Mucosa of rectum (tissue), 2 donors: Measurements from ENCODE around the gene GALNS.

Experiments
- H3K27ac ChIP-seq, 2 donors: one replicate each; pipeline ENCODE4 v1.7.0; 2013; ENCODE audit warnings: inconsistent platforms in 2 of 2, low read depth in 2 of 2, low read length in 2 of 2
- H3K27me3 ChIP-seq, 2 donors: one replicate each; pipeline ENCODE4 v1.7.0; 2013; ENCODE audit warnings: low read length in 2 of 2; ENCODE audit not compliant: control insufficient read depth in 2 of 2, insufficient read depth in 2 of 2
- H3K36me3 ChIP-seq, 2 donors: one replicate each; pipeline ENCODE4 v1.7.0; 2013; ENCODE audit warnings: low read length in 2 of 2; ENCODE audit not compliant: control insufficient read depth in 2 of 2, insufficient read depth in 2 of 2
- H3K4me1 ChIP-seq, 2 donors: one replicate each; pipeline ENCODE4 v1.7.0; 2013; ENCODE audit warnings: low read length in 2 of 2, mild to moderate bottlenecking in 1 of 2; ENCODE audit not compliant: control insufficient read depth in 2 of 2, insufficient read depth in 2 of 2
- H3K4me3 ChIP-seq, 2 donors: one replicate each; pipeline ENCODE4 v1.7.0; 2013; ENCODE audit warnings: low read length in 2 of 2
- H3K9ac ChIP-seq, 2 donors: one replicate each; pipeline ENCODE4 v1.7.0; 2013; ENCODE audit warnings: low read length in 2 of 2, low read depth in 1 of 2, mild to moderate bottlenecking in 1 of 2
- H3K9me3 ChIP-seq, 2 donors: one replicate each; pipeline ENCODE4 v1.7.0; 2013; ENCODE audit warnings: low read length in 2 of 2; ENCODE audit not compliant: control insufficient read depth in 2 of 2
- donor health status: healthy.
- donor health status: Normal muscosa, but diverticular disease.

The GALNS gene

DNA sequence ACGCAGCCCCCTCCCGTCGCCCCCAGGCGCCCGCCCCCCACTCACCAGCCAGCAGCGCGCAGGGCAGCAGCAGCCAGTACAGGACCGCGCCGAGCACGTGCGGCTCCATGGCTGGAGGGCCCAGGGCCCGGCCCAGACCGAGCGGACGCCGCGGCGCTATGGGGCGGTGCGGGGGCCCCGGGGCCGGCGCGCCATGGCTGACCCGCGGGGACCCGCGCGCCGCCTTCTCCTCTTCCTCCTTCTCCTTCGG lies 72.0 kb downstream of the GALNS start:
- peaks cover 29 to 43% of the 10 kb centered on the region in 2 donors for H3K4me1 ChIP-seq
- peak overlapping the region; percentile 64 to 71 for H3K4me3 ChIP-seq
- H3K36me3 ChIP-seq = no peaks in the 10 kb centered on the region
- no peaks in the 10 kb centered on the region for H3K9me3 ChIP-seq
- no peaks in the 10 kb centered on the region for H3K27me3 ChIP-seq
- H3K9ac ChIP-seq = peak overlapping the region in 1 of 2 donors; percentile 75
- peak overlapping the region; percentile 75 to 80 for H3K27ac ChIP-seq

DNA sequence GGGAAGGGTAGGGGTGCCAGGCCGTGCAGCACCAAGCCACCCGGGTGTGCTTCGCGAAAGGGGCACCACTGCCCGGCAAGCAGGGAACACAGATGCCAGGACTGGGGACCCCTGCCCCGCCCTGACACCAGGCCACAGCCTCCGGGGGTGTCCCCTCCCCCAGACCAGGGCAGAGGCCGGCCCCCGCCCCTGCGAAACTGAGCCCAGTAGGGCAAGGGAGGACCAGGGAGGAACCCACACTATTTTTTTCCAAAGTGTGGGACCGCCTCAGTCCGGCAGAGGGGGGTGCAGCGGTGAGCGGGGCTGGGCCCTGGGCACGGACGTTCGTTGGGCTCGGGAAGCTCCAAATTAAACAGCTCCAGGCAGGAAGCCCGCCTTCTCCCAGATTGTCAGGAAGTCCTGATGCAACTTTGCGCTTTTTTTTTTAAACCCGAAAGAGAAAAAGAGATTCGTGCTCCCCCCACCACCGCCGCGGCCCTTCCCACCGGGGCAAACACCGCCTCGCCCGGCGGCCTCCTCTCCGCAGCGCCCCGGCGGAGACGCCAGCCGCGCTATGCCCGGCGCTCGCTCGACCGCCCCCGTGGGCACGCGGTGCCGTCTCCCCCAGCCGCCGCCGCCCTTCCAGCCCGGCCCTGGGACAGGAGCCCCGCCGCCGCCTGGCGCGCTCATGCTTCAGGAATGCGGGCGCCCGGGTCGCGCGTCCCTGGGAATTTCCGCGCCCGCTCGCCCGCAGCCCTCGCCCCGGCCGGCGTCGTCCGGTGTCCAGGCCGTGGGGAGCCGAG lies 72.5 kb downstream of the GALNS start:
- H3K36me3 ChIP-seq = no peaks in the 10 kb centered on the region
- H3K27me3 ChIP-seq = no peaks in the 10 kb centered on the region
- peaks cover 32 to 45% of the 10 kb centered on the region in 2 donors for H3K4me1 ChIP-seq
- H3K9ac ChIP-seq = peak overlapping the region; percentile 72 to 75
- no peaks in the 10 kb centered on the region for H3K9me3 ChIP-seq
- peak overlapping the region; percentile 64 to 71 for H3K4me3 ChIP-seq
- H3K27ac ChIP-seq = peak overlapping the region; percentile 75 to 80

DNA sequence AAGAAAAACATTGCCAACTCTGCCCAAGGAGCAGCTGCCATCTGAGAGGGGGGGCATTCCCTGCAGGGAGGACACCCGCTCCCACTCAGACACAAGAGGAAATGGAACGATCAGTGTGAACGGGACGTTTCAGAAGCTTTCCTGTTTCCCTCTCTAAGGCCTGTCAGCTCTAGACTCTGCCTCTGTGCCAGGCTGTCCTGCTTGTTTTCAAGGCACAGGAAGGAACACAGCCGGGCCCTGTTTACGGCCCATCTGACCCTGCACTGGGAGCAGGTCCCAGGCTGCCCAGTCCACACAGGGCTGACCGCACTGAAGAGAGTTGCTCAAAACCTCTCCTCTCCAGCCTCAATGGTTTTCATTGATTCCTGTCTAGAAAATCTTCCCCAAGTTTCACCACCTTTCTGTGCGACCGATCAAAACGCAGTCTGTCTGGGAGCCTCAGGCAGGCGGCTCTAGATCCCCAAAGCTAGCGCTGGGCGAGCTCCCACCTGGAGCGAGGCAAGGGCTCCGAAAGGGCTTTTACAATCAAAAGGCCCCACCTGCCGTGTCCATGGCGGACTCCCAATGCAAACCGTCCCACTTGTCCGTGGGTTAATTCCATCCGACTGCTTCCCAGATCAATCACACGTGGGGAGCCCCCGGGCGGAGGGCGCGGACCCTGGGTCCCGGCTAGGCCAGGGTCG lies 73.2 kb downstream of the GALNS start:
- peak overlapping the region; percentile 64 to 71 for H3K4me3 ChIP-seq
- peak overlapping the region; percentile 75 to 80 for H3K27ac ChIP-seq
- H3K9ac ChIP-seq = peak overlapping the region; percentile 72 to 75
- H3K27me3 ChIP-seq = no peaks in the 10 kb centered on the region
- H3K36me3 ChIP-seq = no peaks in the 10 kb centered on the region
- H3K9me3 ChIP-seq = no peaks in the 10 kb centered on the region
- H3K4me1 ChIP-seq = peaks cover 32 to 45% of the 10 kb centered on the region in 2 donors

DNA sequence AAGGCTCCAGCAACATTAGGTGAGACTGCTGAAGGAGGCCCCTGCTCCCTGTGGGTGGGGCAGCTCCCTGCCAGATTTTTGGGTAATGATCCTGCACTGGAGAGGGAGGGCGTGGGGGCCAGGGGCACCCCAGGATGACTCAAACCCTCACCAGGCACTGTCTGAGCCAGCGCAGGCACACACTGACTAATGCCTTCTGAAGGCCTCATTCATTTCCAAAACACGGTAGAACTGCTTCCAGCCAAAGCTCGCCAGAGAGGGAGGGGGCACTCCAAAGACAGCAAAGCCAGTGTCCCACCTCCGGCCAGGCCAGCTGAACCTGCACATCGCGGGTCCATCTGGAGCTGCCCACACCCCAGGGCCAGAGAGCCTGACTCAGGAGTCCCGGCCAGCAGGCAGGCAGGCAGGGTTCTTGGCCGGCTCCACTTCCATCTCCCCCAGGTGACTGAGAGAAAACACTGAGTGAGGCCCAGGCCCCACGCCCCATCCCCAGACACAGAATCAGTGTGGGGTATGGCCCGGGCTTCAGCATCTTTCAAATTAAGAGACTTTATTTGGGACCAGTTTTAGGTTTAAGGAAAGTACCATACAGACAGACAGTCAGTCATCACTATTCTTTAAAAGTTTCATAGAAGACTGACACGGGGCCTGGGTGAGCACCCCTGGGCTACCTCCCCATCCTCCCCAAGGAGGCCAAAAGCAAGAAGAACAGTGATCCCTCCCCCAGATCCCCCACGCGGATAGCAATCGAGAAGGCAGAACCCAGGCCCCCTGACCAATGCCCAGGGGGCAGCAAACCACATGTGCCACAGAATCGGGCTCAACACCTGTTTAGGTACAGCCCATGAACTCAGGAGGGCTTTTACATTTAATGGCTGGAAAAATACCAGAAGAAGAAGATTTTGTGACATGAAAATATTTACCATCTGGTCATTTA lies 74.0 kb downstream of the GALNS start:
- H3K4me1 ChIP-seq = peaks cover 32 to 45% of the 10 kb centered on the region in 2 donors
- peak overlapping the region; percentile 50 to 80 for H3K27ac ChIP-seq
- H3K4me3 ChIP-seq = peak overlapping the region in 1 of 2 donors; percentile 64
- no peaks in the 10 kb centered on the region for H3K36me3 ChIP-seq
- H3K9ac ChIP-seq = no peak overlapping the region
- no peaks in the 10 kb centered on the region for H3K9me3 ChIP-seq
- H3K27me3 ChIP-seq = no peaks in the 10 kb centered on the region

DNA sequence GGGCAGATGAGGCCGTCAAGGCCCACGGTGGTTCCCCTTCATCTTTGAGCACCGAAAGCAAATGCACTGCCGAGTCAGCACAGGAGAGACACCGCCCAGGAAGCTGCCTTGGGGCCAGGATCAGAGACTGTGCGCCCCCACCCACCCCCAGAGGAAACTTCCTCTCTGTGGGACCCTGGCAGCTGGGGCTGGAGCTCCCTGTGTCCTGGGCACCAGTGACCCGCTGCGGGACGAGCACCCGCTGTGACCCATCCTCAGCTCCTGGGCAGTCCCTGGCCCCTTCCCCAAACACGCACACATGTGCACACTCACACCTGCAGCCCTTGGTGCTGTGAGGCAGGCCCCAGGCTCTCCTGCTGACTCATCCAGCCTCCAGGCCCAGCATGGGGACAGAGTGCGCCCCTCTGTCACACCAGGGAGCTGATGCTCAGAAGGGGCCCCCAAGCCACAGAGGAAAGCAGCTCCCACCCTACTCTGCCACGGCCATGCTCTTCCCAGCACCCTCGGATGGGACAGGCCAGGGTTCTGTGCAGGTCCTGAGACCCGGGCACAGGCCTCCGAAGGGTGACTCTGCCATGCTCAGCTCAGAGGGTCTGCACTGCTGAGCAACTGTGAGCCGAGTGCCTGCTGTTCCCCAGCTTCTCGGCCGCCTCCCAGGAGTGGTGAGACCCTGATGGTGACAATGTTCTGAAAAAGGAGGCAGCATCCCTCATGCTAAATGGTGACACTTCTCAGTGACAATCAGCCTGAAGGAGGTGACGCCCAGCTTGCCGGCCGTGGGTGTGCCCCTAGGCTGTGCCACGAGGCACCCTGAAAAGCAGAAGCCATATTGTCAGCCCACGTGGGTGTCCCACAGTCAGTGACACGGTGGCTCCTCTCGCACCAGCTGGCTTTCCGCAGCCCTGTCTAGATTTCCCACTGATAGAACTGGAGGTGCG lies 75.3 kb downstream of the GALNS start:
- Histone ChIP-seq H3K4me3 (peak overlapping the region in 1 of 2 donors; percentile 56), H3K9me3 (no peaks in the 10 kb centered on the region), H3K36me3 (no peaks in the 10 kb centered on the region), H3K4me1 (peaks cover 32 to 45% of the 10 kb centered on the region in 2 donors), H3K9ac (peak overlapping the region in 1 of 2 donors; percentile 43), H3K27ac (peak overlapping the region; percentile 7 to 80), H3K27me3 (no peaks in the 10 kb centered on the region)

DNA sequence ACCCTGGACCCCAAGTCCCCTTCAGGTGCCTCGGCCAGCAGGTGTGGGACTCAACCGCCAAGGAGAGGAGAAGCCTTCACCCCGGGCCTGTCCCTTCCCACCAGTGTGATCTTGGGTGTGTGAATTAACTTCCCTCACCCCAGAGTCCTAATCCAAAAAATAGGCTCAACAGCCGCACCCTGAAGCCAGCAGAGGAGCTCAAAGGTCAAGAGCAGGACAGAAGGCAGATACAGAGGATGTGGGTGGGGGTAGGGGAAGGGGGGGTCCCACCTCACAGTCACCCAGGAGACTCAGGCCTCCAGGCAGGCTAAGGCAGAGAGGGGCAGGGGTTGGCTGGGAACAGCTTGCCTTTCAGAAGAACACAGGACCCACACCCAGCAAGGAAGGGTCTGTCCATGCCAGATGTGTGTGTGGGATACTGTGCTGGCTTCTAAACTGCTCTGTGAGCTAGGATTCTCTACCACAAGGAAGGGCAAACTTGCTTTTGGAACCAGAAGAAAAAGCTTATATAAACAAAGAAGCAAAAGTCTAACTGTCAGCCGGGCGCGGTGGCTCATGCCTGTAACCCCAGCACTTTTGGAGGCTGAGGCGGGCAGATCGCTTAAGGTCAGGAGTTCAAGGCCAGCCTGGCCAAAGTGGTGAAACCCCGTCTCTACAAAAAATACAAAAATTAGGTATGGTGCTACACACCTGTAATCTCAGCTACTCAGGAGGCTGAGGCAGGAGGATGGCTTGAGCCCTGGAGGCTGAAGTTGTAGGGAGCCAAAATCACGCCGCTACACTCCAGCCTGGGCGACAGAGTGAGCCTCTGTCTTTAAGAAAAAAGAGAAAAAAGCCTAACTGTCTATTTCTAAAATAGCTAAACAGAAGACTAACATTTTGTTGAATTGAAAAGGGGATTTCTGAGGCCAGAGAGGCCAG lies 76.3 kb downstream of the GALNS start:
- Histone ChIP-seq H3K4me3 (peak overlapping the region in 1 of 2 donors; percentile 56), H3K4me1 (peaks cover 32 to 41% of the 10 kb centered on the region in 2 donors)

DNA sequence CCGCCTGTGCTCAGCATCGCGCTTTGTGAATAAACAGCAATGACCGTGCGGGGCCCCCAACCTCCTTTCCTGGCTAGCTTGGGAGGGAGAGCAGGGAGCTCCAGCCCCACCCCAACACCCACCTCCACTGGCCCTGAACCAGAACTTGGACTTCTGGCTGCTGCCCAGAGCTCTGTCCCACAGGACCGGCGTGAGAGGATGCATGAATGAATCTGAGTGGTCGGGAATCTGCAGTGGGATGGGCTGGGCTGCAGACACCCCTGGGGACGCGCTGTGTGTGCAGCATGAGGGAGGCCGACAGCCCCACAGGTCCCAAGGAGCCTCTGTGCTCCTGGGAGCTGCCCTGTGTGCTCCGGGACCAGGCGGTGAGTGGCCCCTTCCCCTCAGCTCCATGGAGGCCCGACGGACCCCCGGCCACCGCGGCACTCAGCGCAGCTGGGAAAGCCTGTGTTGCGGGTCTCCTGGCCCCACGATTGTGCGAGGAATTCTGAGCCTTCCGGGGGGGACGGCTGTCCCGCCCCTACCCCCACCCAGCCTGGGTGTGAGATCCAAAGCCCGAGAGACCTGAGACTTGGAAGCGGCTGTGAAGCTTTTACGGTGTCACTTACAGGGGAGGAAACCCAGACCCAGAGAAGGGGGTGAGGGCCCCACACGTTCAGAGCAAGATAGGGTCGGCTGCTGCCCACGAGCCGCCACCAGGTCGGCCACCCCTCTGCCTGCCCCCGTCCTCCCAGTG lies 77.2 kb downstream of the GALNS start:
- Histone ChIP-seq H3K4me1 (peaks cover 32 to 41% of the 10 kb centered on the region in 2 donors), H3K27ac (peak overlapping the region; percentile 7 to 80), H3K9me3 (no peaks in the 10 kb centered on the region), H3K27me3 (no peaks in the 10 kb centered on the region), H3K9ac (no peak overlapping the region), H3K36me3 (no peaks in the 10 kb centered on the region), H3K4me3 (no peak overlapping the region)

More for the DNA sequence above, 76.3 kb downstream of the GALNS start:
- no peaks in the 10 kb centered on the region for H3K36me3 ChIP-seq
- peak overlapping the region; percentile 7 to 80 for H3K27ac ChIP-seq
- no peaks in the 10 kb centered on the region for H3K9me3 ChIP-seq
- peak overlapping the region in 1 of 2 donors; percentile 43 for H3K9ac ChIP-seq
- no peaks in the 10 kb centered on the region for H3K27me3 ChIP-seq

DNA sequence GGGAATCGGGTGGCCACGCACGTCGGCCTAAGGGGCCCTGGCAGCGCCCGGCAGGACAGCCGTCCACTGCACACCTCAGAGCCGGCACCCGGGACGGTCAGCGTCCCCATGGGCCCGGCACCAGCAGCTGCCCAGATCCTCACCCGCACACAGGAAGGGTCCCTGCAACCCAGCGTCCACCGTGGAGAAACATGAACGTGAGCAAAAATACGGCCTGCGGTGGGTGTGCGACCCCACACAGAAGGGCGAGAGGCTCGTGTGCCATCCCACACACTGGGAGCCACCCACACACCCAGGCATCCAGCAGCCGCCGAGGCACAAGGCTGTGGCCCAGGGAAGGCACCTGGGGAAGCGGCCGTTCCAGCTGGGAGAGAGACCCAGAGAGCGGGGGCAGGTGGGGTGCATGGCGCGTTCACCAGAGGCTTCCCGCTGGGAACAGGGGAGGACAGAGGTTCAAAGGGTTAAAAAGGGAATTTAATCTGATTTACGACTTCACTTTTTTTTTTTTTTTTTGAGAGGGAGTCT lies 78.1 kb downstream of the GALNS start:
- Histone ChIP-seq H3K4me1 (peaks cover 33 to 42% of the 10 kb centered on the region in 2 donors), H3K27ac (no peak overlapping the region)

More for the DNA sequence above, 78.1 kb downstream of the GALNS start:
- Histone ChIP-seq H3K36me3 (no peaks in the 10 kb centered on the region), H3K9me3 (no peaks in the 10 kb centered on the region), H3K9ac (no peak overlapping the region), H3K4me3 (no peak overlapping the region), H3K27me3 (no peaks in the 10 kb centered on the region)
